Right forelimb (tissue), 1 donor: Measurements from ENCODE around the gene FADD.

Experiments used
- DNase-seq: peaks from one replicate; pipeline ENCODE4 v3.0.0-alpha.2; 2018

Gene FADD

GRCh38 chr11:70202920-70203750, at the start of gene FADD:
Gene FADD, plus strand, starts transcription at chr11:70203296. Its CDS starts 164 bp downstream, at chr11:70203460.
- peak; percentile 94 for DNase-seq

- DNase-seq, result no peak
Measured at GRCh38 chr11:70155386-70155785, 47.7 kb upstream of the FADD start.

GRCh38 chr11:70156291-70157037, 46.6 kb upstream of the FADD start:
- DNase-seq, result no peak

- peak; percentile 60 for DNase-seq
Measured at GRCh38 chr11:70158201-70158600, 44.9 kb upstream of the FADD start.

- DNase-seq, result no peak
Measured at GRCh38 chr11:70158757-70159389, 44.2 kb upstream of the FADD start.

GRCh38 chr11:70159627-70160570, 43.2 kb upstream of the FADD start:
- peak; percentile 56 for DNase-seq

GRCh38 chr11:70161043-70161625, 42.0 kb upstream of the FADD start:
- DNase-seq, result no peak

- no peak for DNase-seq
Measured at GRCh38 chr11:70164705-70165104, 38.4 kb upstream of the FADD start.

GRCh38 chr11:70167120-70167519, 36.0 kb upstream of the FADD start:
- DNase-seq, result no peak

- no peak for DNase-seq
Measured at GRCh38 chr11:70167723-70168404, 35.2 kb upstream of the FADD start.

GRCh38 chr11:70168405-70168754, 34.7 kb upstream of the FADD start:
- DNase-seq, result no peak

GRCh38 chr11:70169127-70169526, 34.0 kb upstream of the FADD start:
- no peak for DNase-seq

- no peak for DNase-seq
Measured at GRCh38 chr11:70169632-70170031, 33.5 kb upstream of the FADD start.

- no peak for DNase-seq
Measured at GRCh38 chr11:70170596-70171210, 32.4 kb upstream of the FADD start.

- DNase-seq, result no peak
Measured at GRCh38 chr11:70173018-70173417, 30.1 kb upstream of the FADD start.

- DNase-seq, result no peak
Measured at GRCh38 chr11:70174547-70175235, 28.4 kb upstream of the FADD start.

GRCh38 chr11:70175236-70175698, 27.8 kb upstream of the FADD start:
- no peak for DNase-seq

- no peak for DNase-seq
Measured at GRCh38 chr11:70176940-70177689, 26.0 kb upstream of the FADD start.

GRCh38 chr11:70180906-70181305, 22.2 kb upstream of the FADD start:
- DNase-seq, result no peak

GRCh38 chr11:70182266-70182665, 20.8 kb upstream of the FADD start:
- DNase-seq, result no peak
